ENCODE data around the gene TNS4. TPM values are rescaled to one million over a fixed set of nuclear protein-coding genes. Genes with fewer than 3 reads are reported as not detected.

Gene TNS4
- total and polyA plus RNA-seq, 9 of the 15 experiments (the other 6 are each of a cell fraction or from before 2014, with no cell fraction given), result 0.04 to 0.73 (median 0.24) TPM; not detected in 1

- TF ChIP-seq HDAC8 (tag; IDR thresholded peaks at IDR 0.05), result no peak
- no peak for TF ChIP-seq CSDE1 (IDR thresholded peaks at IDR 0.05)
- TF ChIP-seq, protein P1, sequence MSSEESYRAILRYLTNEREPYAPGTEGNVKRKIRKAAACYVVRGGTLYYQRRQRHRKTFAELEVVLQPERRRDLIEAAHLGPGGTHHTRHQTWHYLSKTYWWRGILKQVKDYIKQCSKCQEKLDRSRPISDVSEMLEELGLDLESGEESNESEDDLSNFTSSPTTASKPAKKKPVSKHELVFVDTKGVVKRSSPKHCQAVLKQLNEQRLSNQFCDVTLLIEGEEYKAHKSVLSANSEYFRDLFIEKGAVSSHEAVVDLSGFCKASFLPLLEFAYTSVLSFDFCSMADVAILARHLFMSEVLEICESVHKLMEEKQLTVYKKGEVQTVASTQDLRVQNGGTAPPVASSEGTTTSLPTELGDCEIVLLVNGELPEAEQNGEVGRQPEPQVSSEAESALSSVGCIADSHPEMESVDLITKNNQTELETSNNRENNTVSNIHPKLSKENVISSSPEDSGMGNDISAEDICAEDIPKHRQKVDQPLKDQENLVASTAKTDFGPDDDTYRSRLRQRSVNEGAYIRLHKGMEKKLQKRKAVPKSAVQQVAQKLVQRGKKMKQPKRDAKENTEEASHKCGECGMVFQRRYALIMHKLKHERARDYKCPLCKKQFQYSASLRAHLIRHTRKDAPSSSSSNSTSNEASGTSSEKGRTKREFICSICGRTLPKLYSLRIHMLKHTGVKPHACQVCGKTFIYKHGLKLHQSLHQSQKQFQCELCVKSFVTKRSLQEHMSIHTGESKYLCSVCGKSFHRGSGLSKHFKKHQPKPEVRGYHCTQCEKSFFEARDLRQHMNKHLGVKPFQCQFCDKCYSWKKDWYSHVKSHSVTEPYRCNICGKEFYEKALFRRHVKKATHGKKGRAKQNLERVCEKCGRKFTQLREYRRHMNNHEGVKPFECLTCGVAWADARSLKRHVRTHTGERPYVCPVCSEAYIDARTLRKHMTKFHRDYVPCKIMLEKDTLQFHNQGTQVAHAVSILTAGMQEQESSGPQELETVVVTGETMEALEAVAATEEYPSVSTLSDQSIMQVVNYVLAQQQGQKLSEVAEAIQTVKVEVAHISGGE (CRISPR knock-in tag; IDR thresholded peaks at IDR 0.05), result no peak
- TF ChIP-seq ZNF347 (CRISPR knock-in tag; IDR thresholded peaks at IDR 0.05; ENCODE audit: low read depth), result no peak
- TF ChIP-seq, protein P2, sequence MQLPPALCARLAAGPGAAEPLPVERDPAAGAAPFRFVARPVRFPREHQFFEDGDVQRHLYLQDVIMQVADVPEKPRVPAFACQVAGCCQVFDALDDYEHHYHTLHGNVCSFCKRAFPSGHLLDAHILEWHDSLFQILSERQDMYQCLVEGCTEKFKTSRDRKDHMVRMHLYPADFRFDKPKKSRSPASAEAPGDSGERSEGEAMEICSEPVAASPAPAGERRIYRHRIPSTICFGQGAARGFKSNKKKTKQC (CRISPR knock-in tag; IDR thresholded peaks at IDR 0.05), result no peak
- TF ChIP-seq TCF7 (IDR thresholded peaks at IDR 0.05; ENCODE audit: borderline replicate concordance), result no peak
- no peak for TF ChIP-seq ZNF740 (CRISPR knock-in tag; IDR thresholded peaks at IDR 0.05)
- no peak for TF ChIP-seq ZNF740 (tag; IDR thresholded peaks at IDR 0.05)
- TF ChIP-seq, protein P3, sequence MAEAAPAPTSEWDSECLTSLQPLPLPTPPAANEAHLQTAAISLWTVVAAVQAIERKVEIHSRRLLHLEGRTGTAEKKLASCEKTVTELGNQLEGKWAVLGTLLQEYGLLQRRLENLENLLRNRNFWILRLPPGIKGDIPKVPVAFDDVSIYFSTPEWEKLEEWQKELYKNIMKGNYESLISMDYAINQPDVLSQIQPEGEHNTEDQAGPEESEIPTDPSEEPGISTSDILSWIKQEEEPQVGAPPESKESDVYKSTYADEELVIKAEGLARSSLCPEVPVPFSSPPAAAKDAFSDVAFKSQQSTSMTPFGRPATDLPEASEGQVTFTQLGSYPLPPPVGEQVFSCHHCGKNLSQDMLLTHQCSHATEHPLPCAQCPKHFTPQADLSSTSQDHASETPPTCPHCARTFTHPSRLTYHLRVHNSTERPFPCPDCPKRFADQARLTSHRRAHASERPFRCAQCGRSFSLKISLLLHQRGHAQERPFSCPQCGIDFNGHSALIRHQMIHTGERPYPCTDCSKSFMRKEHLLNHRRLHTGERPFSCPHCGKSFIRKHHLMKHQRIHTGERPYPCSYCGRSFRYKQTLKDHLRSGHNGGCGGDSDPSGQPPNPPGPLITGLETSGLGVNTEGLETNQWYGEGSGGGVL (CRISPR knock-in tag; IDR thresholded peaks at IDR 0.05), result no peak
- TF ChIP-seq BRF1 (IDR thresholded peaks at IDR 0.05; ENCODE audit: borderline replicate concordance, extremely low read depth, insufficient read length), result no peak
- no peak for TF ChIP-seq POLR3A (IDR thresholded peaks at IDR 0.05; ENCODE audit: borderline replicate concordance, extremely low read depth, insufficient read depth, insufficient read length)
- no peak for TF ChIP-seq MAX (CRISPR knock-in tag; IDR thresholded peaks at IDR 0.05)
- TF ChIP-seq SIX5 (IDR thresholded peaks at IDR 0.05; ENCODE audit: borderline replicate concordance in 1 of 2, insufficient read depth in 1 of 2, low read depth in 1 of 2, low read length in 2 of 2), result no peak
- no peak for TF ChIP-seq ILF3 (IDR thresholded peaks at IDR 0.05; ENCODE audit: borderline replicate concordance)
- TF ChIP-seq ELK3 (CRISPR knock-in tag; IDR thresholded peaks at IDR 0.05), result no peak
- no peak for TF ChIP-seq SRF (CRISPR knock-in tag; IDR thresholded peaks at IDR 0.05)
- no peak for TF ChIP-seq PURB (CRISPR knock-in tag; IDR thresholded peaks at IDR 0.05; ENCODE audit: low read depth)
Observed at GRCh38 chr17:40442392-40443195, 58.8 kb downstream of the TNS4 start (continued).

All from K562 (cell line).